ENCODE measurements around the gene NHSL1.

NHSL1 gene

DNA sequence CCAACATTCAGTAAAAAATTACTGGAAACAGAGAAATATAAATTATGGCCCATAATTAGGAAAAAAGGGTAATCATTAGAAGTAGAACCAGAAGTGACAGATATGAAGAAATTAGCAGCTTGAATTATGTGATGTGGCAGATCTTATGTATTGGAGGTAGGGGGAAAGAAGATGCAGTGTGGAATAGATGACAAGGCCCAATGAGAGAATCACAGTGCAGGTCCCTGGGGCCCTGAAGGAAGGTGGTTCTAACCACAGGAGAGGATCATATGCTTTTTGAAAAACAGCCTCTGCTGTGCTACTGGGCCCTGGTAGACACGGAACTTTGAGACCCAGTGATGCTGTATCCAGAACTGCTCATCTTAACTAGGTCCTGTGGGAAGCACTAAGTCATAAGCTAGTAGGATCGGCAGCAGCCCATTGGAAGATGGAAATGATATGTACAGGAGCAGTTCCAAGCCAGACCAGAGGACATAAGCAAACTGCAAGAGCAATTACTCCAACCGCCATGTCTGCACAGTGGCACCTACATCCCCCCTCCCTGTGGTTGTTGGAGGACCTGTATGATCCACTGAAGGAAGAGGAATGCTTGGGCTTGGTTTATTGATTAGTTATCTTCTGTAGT is 81.1 kb downstream of the NHSL1 start:
- TF ChIP-seq, protein P1, sequence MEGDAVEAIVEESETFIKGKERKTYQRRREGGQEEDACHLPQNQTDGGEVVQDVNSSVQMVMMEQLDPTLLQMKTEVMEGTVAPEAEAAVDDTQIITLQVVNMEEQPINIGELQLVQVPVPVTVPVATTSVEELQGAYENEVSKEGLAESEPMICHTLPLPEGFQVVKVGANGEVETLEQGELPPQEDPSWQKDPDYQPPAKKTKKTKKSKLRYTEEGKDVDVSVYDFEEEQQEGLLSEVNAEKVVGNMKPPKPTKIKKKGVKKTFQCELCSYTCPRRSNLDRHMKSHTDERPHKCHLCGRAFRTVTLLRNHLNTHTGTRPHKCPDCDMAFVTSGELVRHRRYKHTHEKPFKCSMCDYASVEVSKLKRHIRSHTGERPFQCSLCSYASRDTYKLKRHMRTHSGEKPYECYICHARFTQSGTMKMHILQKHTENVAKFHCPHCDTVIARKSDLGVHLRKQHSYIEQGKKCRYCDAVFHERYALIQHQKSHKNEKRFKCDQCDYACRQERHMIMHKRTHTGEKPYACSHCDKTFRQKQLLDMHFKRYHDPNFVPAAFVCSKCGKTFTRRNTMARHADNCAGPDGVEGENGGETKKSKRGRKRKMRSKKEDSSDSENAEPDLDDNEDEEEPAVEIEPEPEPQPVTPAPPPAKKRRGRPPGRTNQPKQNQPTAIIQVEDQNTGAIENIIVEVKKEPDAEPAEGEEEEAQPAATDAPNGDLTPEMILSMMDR (IDR thresholded peaks at IDR 0.05; ENCODE audit: low read depth, low read length) = no peak
- no peak for DNase-seq (ENCODE audit: low read depth in 2 of 2)
- no peak overlapping the region for H3K4me3 ChIP-seq (replicated peaks in 1 of 2; ENCODE audit: low read depth in 2 of 2, low read length in 2 of 2)

DNA sequence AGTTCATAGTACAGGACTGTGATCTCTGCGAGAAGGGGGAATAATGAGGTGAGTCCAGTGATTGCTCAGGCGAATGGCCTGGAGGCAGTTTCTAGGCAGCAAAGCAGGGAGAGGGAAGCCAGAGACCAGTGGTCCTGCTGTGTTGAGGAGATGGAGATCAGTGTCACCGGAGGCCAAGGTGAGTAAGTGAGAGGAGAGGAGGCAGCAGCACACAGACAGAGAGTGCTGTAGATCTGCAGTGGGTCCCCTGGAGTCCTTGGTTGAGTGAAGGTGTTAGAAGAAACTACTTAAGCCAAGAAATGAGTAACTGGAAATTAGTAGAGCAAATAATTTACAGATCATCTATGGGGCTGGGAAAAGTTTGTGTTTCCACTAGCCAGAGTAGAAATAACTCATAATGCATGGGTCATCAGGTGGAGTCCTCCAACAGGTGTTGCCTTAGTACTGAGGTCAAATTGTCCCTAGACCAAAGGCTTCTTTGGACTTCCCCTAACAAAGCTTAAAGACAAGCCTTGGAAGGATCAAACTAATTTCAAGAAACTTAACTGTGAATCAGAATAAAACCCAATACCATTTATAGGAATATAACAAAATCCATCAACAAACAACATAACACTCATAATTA is 81.7 kb downstream of the NHSL1 start:
- no peak overlapping the region for H3K4me3 ChIP-seq (replicated peaks in 1 of 2; ENCODE audit: low read depth in 2 of 2, low read length in 2 of 2)
- TF ChIP-seq, protein P1 (IDR thresholded peaks at IDR 0.05; ENCODE audit: low read depth, low read length) = no peak
- no peak for DNase-seq (ENCODE audit: low read depth in 2 of 2)

DNA sequence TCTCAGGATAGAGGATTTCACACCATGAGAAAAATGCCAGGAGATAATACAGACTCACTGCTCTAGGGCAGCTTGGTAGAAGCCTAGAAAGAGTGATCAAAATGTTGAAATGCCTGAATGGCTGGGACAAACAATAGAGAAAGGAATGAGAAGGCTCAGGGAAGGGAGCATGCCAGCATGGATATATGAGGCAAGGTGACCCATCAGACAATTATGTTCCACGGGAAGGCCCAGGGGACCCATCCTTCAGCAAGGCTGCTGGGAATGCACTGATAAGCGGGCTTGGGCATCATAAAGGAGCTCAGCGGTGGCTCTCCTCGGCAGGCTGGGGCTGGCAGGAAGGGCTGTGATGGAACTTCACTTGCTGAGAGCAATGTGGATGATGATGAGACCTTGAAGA is 83.1 kb downstream of the NHSL1 start:
- DNase-seq (ENCODE audit: low read depth in 2 of 2) = peak in 1 of 2 donors; percentile 39
- TF ChIP-seq, protein P1 (IDR thresholded peaks at IDR 0.05; ENCODE audit: low read depth, low read length) = no peak
- H3K4me3 ChIP-seq (replicated peaks in 1 of 2; ENCODE audit: low read depth in 2 of 2, low read length in 2 of 2) = no peak overlapping the region

DNA sequence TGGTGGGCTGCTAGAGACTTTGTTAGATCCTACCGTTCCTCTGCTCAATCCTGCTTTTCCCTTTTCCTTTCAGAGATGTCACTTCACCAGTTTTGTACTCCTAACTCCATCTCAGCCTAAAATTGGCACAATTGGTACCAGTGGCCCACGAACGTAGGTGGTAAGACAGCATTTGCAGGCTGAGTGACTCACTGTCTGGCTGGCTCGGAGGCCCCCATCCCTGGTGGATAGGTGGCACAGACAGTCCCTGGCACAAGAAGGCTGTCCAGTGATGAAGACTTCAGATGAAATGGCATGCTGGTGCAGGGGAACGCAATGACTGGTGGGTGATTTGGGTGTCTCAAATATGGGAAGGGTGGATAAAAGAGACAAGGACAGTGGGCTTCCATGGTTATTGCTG is 84.2 kb downstream of the NHSL1 start:
- TF ChIP-seq, protein P1 (IDR thresholded peaks at IDR 0.05; ENCODE audit: low read depth, low read length) = no peak
- no peak overlapping the region for H3K4me3 ChIP-seq (replicated peaks in 1 of 2; ENCODE audit: low read depth in 2 of 2, low read length in 2 of 2)
- no peak for DNase-seq (ENCODE audit: low read depth in 2 of 2)

DNA sequence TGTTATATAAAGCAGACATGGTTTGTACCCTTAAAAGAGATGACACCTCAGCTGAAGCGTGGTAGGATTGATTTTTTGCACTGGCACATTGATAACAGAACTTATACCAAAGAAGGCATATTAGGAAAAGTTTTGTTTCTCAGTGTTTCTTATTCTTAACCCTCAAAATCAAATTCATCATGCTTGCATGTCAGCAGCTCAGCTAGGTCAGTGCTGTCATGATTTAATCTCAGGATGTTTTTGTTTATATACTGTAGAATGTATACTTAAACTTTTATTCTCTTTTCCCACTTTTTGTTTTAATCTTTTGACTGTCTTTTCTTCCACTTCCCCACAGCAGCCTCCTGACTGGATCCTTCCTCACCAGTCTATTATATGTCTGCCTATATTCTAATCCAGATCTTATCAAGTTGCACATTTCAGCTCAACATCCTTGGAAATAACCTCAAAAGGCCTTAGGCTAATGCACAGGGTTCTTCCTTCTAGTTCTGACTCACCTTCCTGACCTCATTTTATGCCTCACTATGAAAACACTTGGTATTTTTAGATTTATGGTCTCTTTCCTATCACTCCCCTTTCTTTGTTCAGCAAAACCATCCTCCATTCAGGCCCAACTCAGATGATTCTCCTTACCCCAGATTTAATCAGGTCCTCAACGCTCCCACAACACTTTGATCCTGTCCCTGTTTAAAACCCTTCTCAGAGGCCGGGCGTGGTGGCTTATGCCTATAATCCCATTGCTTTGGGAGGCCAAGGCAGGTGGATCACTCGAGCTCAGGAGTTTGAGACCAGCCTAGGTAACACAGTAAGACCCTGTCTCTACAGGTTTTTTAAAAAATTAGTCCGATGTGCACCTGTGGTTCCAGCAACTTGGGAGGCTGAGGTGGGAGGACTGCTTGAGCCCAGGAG is 88.1 kb downstream of the NHSL1 start:
- TF ChIP-seq, protein P1 (IDR thresholded peaks at IDR 0.05; ENCODE audit: low read depth, low read length) = no peak
- no peak overlapping the region for H3K4me3 ChIP-seq (replicated peaks in 1 of 2; ENCODE audit: low read depth in 2 of 2, low read length in 2 of 2)
- peak; percentile 29 to 83 for DNase-seq (ENCODE audit: low read depth in 2 of 2)

DNA sequence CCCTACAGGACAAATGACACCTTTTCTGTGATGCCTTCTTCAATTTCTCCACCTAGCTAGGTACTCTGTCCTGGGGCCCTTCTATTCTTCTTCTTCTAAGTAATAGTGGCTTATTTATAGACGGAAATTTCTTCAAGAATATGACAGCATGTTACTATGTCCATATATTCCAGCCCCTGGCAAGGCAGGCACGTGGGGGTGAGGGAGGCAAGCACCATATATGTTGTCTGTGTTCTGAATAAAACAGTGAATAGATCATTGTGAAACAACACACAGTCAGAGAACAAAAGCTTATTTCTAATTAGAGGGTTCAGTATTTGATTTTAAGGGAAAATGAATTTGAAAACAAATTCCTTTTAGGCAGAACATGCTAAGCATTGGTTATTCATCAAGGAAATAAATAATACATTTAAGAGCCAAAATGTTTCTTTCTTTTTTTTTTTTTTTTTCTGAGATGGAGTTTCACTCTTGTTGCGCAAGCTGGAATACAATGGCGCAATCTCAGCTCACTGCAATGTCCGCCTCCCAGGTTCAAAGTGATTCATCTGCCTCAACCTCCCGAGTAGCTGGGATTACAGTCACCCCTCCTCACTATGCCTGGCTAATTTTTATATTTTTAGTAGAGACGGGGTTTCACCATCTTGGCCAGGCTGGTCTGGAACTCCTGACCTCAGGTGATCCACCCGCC is 89.1 kb downstream of the NHSL1 start:
- DNase-seq (ENCODE audit: low read depth in 2 of 2) = peak; percentile 80 to 91
- TF ChIP-seq, protein P1 (IDR thresholded peaks at IDR 0.05; ENCODE audit: low read depth, low read length) = no peak

More for the DNA sequence above, 89.1 kb downstream of the NHSL1 start:
- no peak overlapping the region for H3K4me3 ChIP-seq (replicated peaks in 1 of 2; ENCODE audit: low read depth in 2 of 2, low read length in 2 of 2)

Data from cardiac fibroblast (primary cell).